Measurements from ENCODE around the gene DNM2. TPM values are rescaled to one million over a fixed set of nuclear protein-coding genes. Genes with fewer than 3 reads are reported as not detected.

The DNM2 gene
- total and polyA plus RNA-seq, 9 of the 15 experiments (the other 6 are each of a cell fraction or from before 2014, with no cell fraction given) = 2.2 to 161 (median 72.6) TPM

DNA sequence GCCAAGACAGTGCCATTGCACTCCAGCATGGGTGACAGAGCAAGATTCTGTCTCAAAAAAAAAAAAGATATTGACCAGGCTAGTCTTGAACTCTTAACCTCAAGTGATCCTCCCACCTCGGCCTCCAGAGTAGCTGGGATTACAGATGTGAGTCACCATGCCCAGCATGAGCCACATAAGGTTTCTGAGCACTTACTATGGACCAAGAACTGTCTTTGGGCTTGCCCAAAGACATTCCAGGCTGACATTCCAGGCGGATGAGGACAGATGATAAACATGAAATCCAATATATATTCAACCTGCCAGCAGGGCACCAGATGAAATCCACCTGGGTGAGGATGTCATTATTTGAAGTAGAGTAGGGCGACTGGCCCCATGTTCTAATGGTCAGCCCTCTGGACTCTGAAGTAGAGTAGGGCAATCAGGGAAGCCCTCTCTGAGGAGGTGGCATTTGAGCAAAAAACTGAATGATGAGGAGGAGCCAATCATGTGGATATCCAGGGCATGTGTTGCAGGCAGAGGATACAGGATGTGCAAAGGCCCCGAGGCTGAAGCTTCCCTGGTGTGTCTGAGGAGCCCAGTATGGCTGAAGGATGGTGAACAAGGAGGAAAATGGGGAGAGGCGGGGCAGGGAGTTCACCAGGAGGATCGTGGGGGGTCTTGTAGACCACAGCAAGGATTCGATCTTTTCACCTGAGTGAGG, 134.4 kb downstream of the DNM2 start:
- FAIRE-seq (no peak), DNase-seq (ENCODE audit: extremely low read depth in 1 of 4, low spot score in 3 of 4) (no peak), ATAC-seq (no peak)
- Histone ChIP-seq H3K27ac (ENCODE audit: extremely low read depth, low read depth, low read length) (no peak overlapping the region), H3K9ac (ENCODE audit: insufficient read depth in 1 of 2, low read depth in 2 of 2, low read length in 2 of 2) (no peak overlapping the region), H3K36me3 (ENCODE audit: control insufficient read depth, insufficient read depth, low read length) (no peaks in the 10 kb centered on the region), H3K4me3 (no peak overlapping the region), H3K4me2 (ENCODE audit: insufficient read depth, low read length) (no peak overlapping the region), H3K9me3 (replicated peaks; ENCODE audit: control insufficient read depth, insufficient read depth, low read depth, low read length) (no peaks in the 10 kb centered on the region), H3K4me1 (replicated peaks in 1 of 2; ENCODE audit: control insufficient read depth in 2 of 2, insufficient read depth in 2 of 2, low read length in 2 of 2) (peaks cover 0 to 8% of the 10 kb centered on the region in 2 experiments; a peak in 1 of 5 replicates), H2AFZ (ENCODE audit: low read depth, low read length) (no peak overlapping the region), H3K27me3 (ENCODE audit: control insufficient read depth in 2 of 2, insufficient read depth in 2 of 2, low read length in 2 of 2) (no peaks in the 10 kb centered on the region), H3K79me2 (ENCODE audit: control insufficient read depth, insufficient read depth, low read length) (no peaks in the 10 kb centered on the region), H4K20me1 (replicated peaks; ENCODE audit: control insufficient read depth, insufficient read depth, low read length) (no peaks in the 10 kb centered on the region), H3K9me1 (ENCODE audit: control insufficient read depth, insufficient read depth, low read length) (no peaks in the 10 kb centered on the region)
- BruUV-seq (replicated peaks) = no TSS peak
- 23% methylated on average over 7 of the region's 7 CpGs for WGBS (ENCODE audit: insufficient coverage, low coverage, missing lambda C conversion rate)
- intact Hi-C loops (cut with micrococcal nuclease) (no loop called here), in situ Hi-C loops (cut with MboI) (no loop called here)
- POLR2A ChIA-PET = interaction anchor here (0.6 to 1.1 kb wide), 4 partner anchors 12 to 244 kb away, joined by 3 to 4 read pairs (median 3); no protein-coding TSS in a partner anchor
- CTCF ChIA-PET (ENCODE audit: low intra/inter-chr PET ratio) = no interaction called here
- TF ChIP-seq ARHGAP35 (IDR thresholded peaks at IDR 0.05; ENCODE audit: partially characterized antibody) = no peak
- no peak for TF ChIP-seq ARNT (IDR thresholded peaks at IDR 0.05)
- TF ChIP-seq RBM39 (optimal IDR thresholded peaks at IDR 0.05; ENCODE audit: low read depth, low read length) = no peak
- TF ChIP-seq ZNF384 (IDR thresholded peaks at IDR 0.05; ENCODE audit: low read depth, low read length) = peak; percentile 11; the same call in 1 of the 2 replicates
- TF ChIP-seq ZFP36 (IDR thresholded peaks at IDR 0.05; ENCODE audit: low read depth, low read length, partially characterized antibody) = peak; percentile 94
- TF ChIP-seq SUPT5H (IDR thresholded peaks at IDR 0.05) = no peak
- no peak for TF ChIP-seq E2F3 (CRISPR knock-in tag; IDR thresholded peaks at IDR 0.05)
- TF ChIP-seq HMG20A (CRISPR knock-in tag; conservative IDR thresholded peaks at IDR 0.05) = no peak
- TF ChIP-seq ZNF586 (CRISPR knock-in tag; conservative IDR thresholded peaks at IDR 0.05) = no peak
- no peak for TF ChIP-seq ZNF639 (CRISPR knock-in tag; conservative IDR thresholded peaks at IDR 0.05 in 1 of 2, IDR thresholded peaks at IDR 0.05 in 1 of 2)
- TF ChIP-seq, protein P1, sequence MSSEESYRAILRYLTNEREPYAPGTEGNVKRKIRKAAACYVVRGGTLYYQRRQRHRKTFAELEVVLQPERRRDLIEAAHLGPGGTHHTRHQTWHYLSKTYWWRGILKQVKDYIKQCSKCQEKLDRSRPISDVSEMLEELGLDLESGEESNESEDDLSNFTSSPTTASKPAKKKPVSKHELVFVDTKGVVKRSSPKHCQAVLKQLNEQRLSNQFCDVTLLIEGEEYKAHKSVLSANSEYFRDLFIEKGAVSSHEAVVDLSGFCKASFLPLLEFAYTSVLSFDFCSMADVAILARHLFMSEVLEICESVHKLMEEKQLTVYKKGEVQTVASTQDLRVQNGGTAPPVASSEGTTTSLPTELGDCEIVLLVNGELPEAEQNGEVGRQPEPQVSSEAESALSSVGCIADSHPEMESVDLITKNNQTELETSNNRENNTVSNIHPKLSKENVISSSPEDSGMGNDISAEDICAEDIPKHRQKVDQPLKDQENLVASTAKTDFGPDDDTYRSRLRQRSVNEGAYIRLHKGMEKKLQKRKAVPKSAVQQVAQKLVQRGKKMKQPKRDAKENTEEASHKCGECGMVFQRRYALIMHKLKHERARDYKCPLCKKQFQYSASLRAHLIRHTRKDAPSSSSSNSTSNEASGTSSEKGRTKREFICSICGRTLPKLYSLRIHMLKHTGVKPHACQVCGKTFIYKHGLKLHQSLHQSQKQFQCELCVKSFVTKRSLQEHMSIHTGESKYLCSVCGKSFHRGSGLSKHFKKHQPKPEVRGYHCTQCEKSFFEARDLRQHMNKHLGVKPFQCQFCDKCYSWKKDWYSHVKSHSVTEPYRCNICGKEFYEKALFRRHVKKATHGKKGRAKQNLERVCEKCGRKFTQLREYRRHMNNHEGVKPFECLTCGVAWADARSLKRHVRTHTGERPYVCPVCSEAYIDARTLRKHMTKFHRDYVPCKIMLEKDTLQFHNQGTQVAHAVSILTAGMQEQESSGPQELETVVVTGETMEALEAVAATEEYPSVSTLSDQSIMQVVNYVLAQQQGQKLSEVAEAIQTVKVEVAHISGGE (CRISPR knock-in tag; IDR thresholded peaks at IDR 0.05) = no peak
- no peak for TF ChIP-seq POU5F1 (IDR thresholded peaks at IDR 0.05; ENCODE audit: borderline replicate concordance, low read depth, low read length, partially characterized antibody)
- TF ChIP-seq TEAD1 (CRISPR knock-in tag; IDR thresholded peaks at IDR 0.05) = peak in 1 of 2 experiments; percentile 64; a peak in 1 of 4 replicates
- TF ChIP-seq, protein P2, sequence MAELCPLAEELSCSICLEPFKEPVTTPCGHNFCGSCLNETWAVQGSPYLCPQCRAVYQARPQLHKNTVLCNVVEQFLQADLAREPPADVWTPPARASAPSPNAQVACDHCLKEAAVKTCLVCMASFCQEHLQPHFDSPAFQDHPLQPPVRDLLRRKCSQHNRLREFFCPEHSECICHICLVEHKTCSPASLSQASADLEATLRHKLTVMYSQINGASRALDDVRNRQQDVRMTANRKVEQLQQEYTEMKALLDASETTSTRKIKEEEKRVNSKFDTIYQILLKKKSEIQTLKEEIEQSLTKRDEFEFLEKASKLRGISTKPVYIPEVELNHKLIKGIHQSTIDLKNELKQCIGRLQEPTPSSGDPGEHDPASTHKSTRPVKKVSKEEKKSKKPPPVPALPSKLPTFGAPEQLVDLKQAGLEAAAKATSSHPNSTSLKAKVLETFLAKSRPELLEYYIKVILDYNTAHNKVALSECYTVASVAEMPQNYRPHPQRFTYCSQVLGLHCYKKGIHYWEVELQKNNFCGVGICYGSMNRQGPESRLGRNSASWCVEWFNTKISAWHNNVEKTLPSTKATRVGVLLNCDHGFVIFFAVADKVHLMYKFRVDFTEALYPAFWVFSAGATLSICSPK (IDR thresholded peaks at IDR 0.05; ENCODE audit: borderline replicate concordance) = no peak
- no peak for TF ChIP-seq TAL1 (IDR thresholded peaks at IDR 0.05)
